ENCODE data around the gene GLT6D1. TPM values are rescaled to one million over a fixed set of nuclear protein-coding genes. Genes with fewer than 3 reads are reported as not detected.

The GLT6D1 gene
- total and polyA plus RNA-seq, 2 of the 13 experiments (the other 11 are each of a cell fraction or from before 2014, with no cell fraction given) = not detected

- TF ChIP-seq HNF1A (IDR thresholded peaks at IDR 0.05; ENCODE audit: low read depth) = no peak
- no peak for TF ChIP-seq HNF1A (CRISPR knock-in tag; IDR thresholded peaks at IDR 0.05; ENCODE audit: borderline replicate concordance)
- no peak for TF ChIP-seq ZSCAN9 (CRISPR knock-in tag; IDR thresholded peaks at IDR 0.05; ENCODE audit: borderline replicate concordance)
- TF ChIP-seq TFDP1 (CRISPR knock-in tag; IDR thresholded peaks at IDR 0.05; ENCODE audit: borderline replicate concordance) = no peak
These were observed 22.6 kb upstream of the GLT6D1 start (continued) for GRCh38 chr9:135661816-135662560.

- H3K27ac ChIP-seq (ENCODE audit: extremely low read length, insufficient read depth, low read length) = no peak overlapping the region
- 0 out of 2 replicates have a peak, but pooled peaks cover 2% of the 10 kb centered on the region for H4K20me1 ChIP-seq (ENCODE audit: insufficient read depth, low read length)
- no TSS peak for BruUV-seq (replicated peaks)
- intact Hi-C loops (cut with micrococcal nuclease; ENCODE audit: unreplicated experiment) = no loop called here
- no peak overlapping the region for H2AFZ ChIP-seq (ENCODE audit: low read length)
- H3K9me3 ChIP-seq (ENCODE audit: low read length) = no peaks in the 10 kb centered on the region
- CTCF ChIA-PET (ENCODE audit: low intra/inter-chr PET ratio, low total read pairs) = no interaction called here
- 0 out of 2 replicates have a peak, but pooled peaks cover 5% of the 10 kb centered on the region for H3K4me1 ChIP-seq (ENCODE audit: insufficient read depth, low read length)
- H3K79me2 ChIP-seq (ENCODE audit: insufficient read depth, low read length) = no peaks in the 10 kb centered on the region
- FAIRE-seq (no peak), ATAC-seq (no peak), DNase-seq (ENCODE audit: low spot score) (no peak)
- H3K36me3 ChIP-seq (replicated peaks in 1 of 2; ENCODE audit: control insufficient read depth in 1 of 2, insufficient read depth in 2 of 2, low read length in 2 of 2) = no peaks in the 10 kb centered on the region
- POLR2A ChIA-PET = no interaction called here
- no peak overlapping the region for H3K4me2 ChIP-seq (ENCODE audit: low read depth, low read length)
- H3K4me3 ChIP-seq (replicated peaks in 1 of 3; ENCODE audit: insufficient read depth in 1 of 3, low read depth in 2 of 3, low read length in 3 of 3) = no peak overlapping the region
- no peak overlapping the region for H3K9ac ChIP-seq (ENCODE audit: insufficient read depth, low read depth, low read length)
- peaks cover 9 to 60% of the 10 kb centered on the region in 2 experiments for H3K27me3 ChIP-seq (ENCODE audit: control insufficient read depth in 1 of 2, insufficient read depth in 2 of 2, low read length in 2 of 2)
- in situ Hi-C loops (cut with HindIII; ENCODE audit: extremely low pct_ligation_motif_present, low pct_unique_long_range_greater_than_20kb) = no loop called here
- 76% methylated on average over 22 of the region's 22 CpGs for WGBS (ENCODE audit: low lambda C conversion rate)
- TF ChIP-seq MZF1 (CRISPR knock-in tag; IDR thresholded peaks at IDR 0.05; ENCODE audit: borderline replicate concordance) (no peak), ZNF761 (CRISPR knock-in tag; conservative IDR thresholded peaks at IDR 0.05) (no peak), ZBTB14 (CRISPR knock-in tag; IDR thresholded peaks at IDR 0.05) (no peak), PCBP2 (optimal IDR thresholded peaks at IDR 0.05; ENCODE audit: low read depth, low read length, poor library complexity, severe bottlenecking) (no peak), SP140L (CRISPR knock-in tag; IDR thresholded peaks at IDR 0.05; ENCODE audit: borderline replicate concordance) (no peak), SNAPC4 (CRISPR knock-in tag; IDR thresholded peaks at IDR 0.05) (no peak)
These were observed 21.1 kb upstream of the GLT6D1 start for GRCh38 chr9:135660407-135660806.
